Suprapubic skin (tissue), 4 donors: ENCODE measurements around the gene RERE. TPM values are rescaled to one million over a fixed set of nuclear protein-coding genes. Genes with fewer than 3 reads are reported as not detected.

Experiments used
- DNase-seq, 2 donors: peaks; one replicate each; pipeline ENCODE4 v3.0.0-alpha.2; 2019; ENCODE audit warnings: low spot score in 2 of 2
- H3K27ac ChIP-seq: fragments of 200-600 bp; sonication (generic); one replicate; pipeline ENCODE4 v1.5.1; 2019
- H3K27me3 ChIP-seq: fragments of 200-600 bp; sonication (generic); one replicate; pipeline ENCODE4 v1.5.1; 2019
- H3K36me3 ChIP-seq: fragments of 200-600 bp; sonication (generic); one replicate; pipeline ENCODE4 v1.5.1; 2019
- H3K4me1 ChIP-seq: fragments of 200-600 bp; sonication (generic); one replicate; pipeline ENCODE4 v1.5.1; 2019
- H3K4me3 ChIP-seq: fragments of 200-600 bp; sonication (generic); one replicate; pipeline ENCODE4 v1.5.1; 2019; ENCODE audit warnings: mild to moderate bottlenecking
- H3K9me3 ChIP-seq: fragments of 200-600 bp; sonication (generic); one replicate; pipeline ENCODE4 v1.5.1; 2019
- CTCF ChIP-seq, 2 donors: fragments of 200-600 bp in 1 of 2; fragments of 450-650 bp in 1 of 2; sonication (generic) in 1 of 2; IDR thresholded peaks; one replicate each; pipeline ENCODE4 v1.5.1; 2016 to 2019; ENCODE audit warnings: antibody characterized with exemption in 2 of 2, mild to moderate bottlenecking in 1 of 2, moderate library complexity in 1 of 2
- EP300 ChIP-seq: sonication (generic); formaldehyde crosslinking; IDR thresholded peaks from one replicate; pipeline ENCODE4 v1.6.1; 2017; ENCODE audit warnings: antibody characterized with exemption
- POLR2A ChIP-seq, 2 donors: fragments of 450-650 bp; IDR thresholded peaks; one replicate each; pipeline ENCODE4 v1.6.1; 2017; ENCODE audit warnings: antibody characterized with exemption in 2 of 2, mild to moderate bottlenecking in 2 of 2, moderate library complexity in 2 of 2
- POLR2AphosphoS5 ChIP-seq, 3 donors: sonication (generic); formaldehyde crosslinking; IDR thresholded peaks; one replicate each; pipeline ENCODE4 v1.6.1; 2017; ENCODE audit warnings: antibody characterized with exemption in 3 of 3
- WGBS: methylation state at CpG from one replicate; pipeline ENCODE4 v1.1.5; 2018; 5-methylcytosine and 5-hydroxymethylcytosine counted together
- total RNA-seq, 4 donors: library from RNA; depleted of rRNA; stranded (reverse); fragments of >200 nt; gene quantifications; one replicate each; pipeline ENCODE4 v1.1.0, GENCODE V29; 2016

Gene RERE
- total RNA-seq, 4 donors from 2014 or later, result 43.4 to 113 (median 83.3) TPM

GRCh38 chr1:8682573-8682972 lies 134.9 kb downstream of the RERE start:
- Histone ChIP-seq H3K9me3 (no peaks in the 10 kb centered on the region), H3K27ac (no peak overlapping the region), H3K27me3 (no peaks in the 10 kb centered on the region), H3K4me1 (peaks cover 23% of the 10 kb centered on the region), H3K4me3 (no peak overlapping the region), H3K36me3 (no peaks in the 10 kb centered on the region)
- no peak for TF ChIP-seq EP300
- TF ChIP-seq CTCF (IDR thresholded peaks at IDR 0.05), result no peak
- no peak for TF ChIP-seq POLR2A (IDR thresholded peaks at IDR 0.05)
- TF ChIP-seq POLR2AphosphoS5 (IDR thresholded peaks at IDR 0.05), result no peak
- DNase-seq, result no peak
- 66% methylated on average over 4 of the region's 4 CpGs for WGBS

GRCh38 chr1:8681911-8682310 lies 135.5 kb downstream of the RERE start:
- Histone ChIP-seq H3K4me1 (peaks cover 18% of the 10 kb centered on the region), H3K9me3 (no peaks in the 10 kb centered on the region), H3K27me3 (no peaks in the 10 kb centered on the region), H3K36me3 (no peaks in the 10 kb centered on the region), H3K4me3 (no peak overlapping the region), H3K27ac (no peak overlapping the region)
- 97% methylated on average over 1 of the region's 1 CpG for WGBS
- TF ChIP-seq EP300 (no peak), CTCF (IDR thresholded peaks at IDR 0.05) (no peak)
- no peak for DNase-seq

GRCh38 chr1:8680664-8681650 lies 136.5 kb downstream of the RERE start:
- Histone ChIP-seq H3K27ac (no peak overlapping the region), H3K9me3 (no peaks in the 10 kb centered on the region), H3K4me1 (peaks cover 17% of the 10 kb centered on the region), H3K4me3 (peak overlapping the region; percentile 7), H3K27me3 (no peaks in the 10 kb centered on the region), H3K36me3 (no peaks in the 10 kb centered on the region)
- 73% methylated on average over 14 of the region's 14 CpGs for WGBS
- TF ChIP-seq CTCF (IDR thresholded peaks at IDR 0.05) (no peak), EP300 (no peak), POLR2AphosphoS5 (IDR thresholded peaks at IDR 0.05) (no peak), POLR2A (IDR thresholded peaks at IDR 0.05) (no peak)
- no peak for DNase-seq

GRCh38 chr1:8679929-8680663 lies 137.3 kb downstream of the RERE start:
- peaks cover 17% of the 10 kb centered on the region for H3K4me1 ChIP-seq
- no peak overlapping the region for H3K4me3 ChIP-seq
- WGBS, result 78% methylated on average over 7 of the region's 7 CpGs

More at GRCh38 chr1:8679929-8680663, 137.3 kb downstream of the RERE start:
- TF ChIP-seq POLR2AphosphoS5 (IDR thresholded peaks at IDR 0.05) (no peak), EP300 (no peak), POLR2A (IDR thresholded peaks at IDR 0.05) (no peak), CTCF (IDR thresholded peaks at IDR 0.05) (no peak)
- Histone ChIP-seq H3K36me3 (no peaks in the 10 kb centered on the region), H3K9me3 (no peaks in the 10 kb centered on the region), H3K27me3 (no peaks in the 10 kb centered on the region), H3K27ac (no peak overlapping the region)
- DNase-seq, result no peak
